ENCODE data around the gene SPO11. TPM values are rescaled to one million over a fixed set of nuclear protein-coding genes. Genes with fewer than 3 reads are reported as not detected.

The SPO11 gene
- total and polyA plus RNA-seq, 2 donors (not counting 1 experiment from before 2014, with no cell fraction given): not detected

GRCh38 chr20:57383447-57384347 is 54.1 kb downstream of the SPO11 start:
- TF ChIP-seq EZH2 (IDR thresholded peaks at IDR 0.05; ENCODE audit: borderline replicate concordance, insufficient read depth, low read depth, low read length, poor library complexity, severe bottlenecking) (no peak), CTCF (IDR thresholded peaks at IDR 0.05) (no peak)
- Histone ChIP-seq H3K27me3 (replicated peaks in 1 of 4; ENCODE audit: control extremely low read depth in 1 of 4, control insufficient read depth in 3 of 4, insufficient read depth in 4 of 4, low read length in 3 of 4) (no peaks in the 10 kb centered on the region), H4K20me1 (ENCODE audit: control insufficient read depth, insufficient read depth, low read length, poor library complexity, severe bottlenecking) (no peaks in the 10 kb centered on the region), H3K36me3 (replicated peaks in 1 of 2; ENCODE audit: control extremely low read depth in 1 of 2, control insufficient read depth in 1 of 2, extremely low read depth in 1 of 2, insufficient read depth in 2 of 2, low read length in 1 of 2) (peaks cover 0 to 20% of the 10 kb centered on the region in 2 experiments), H3K79me2 (ENCODE audit: control insufficient read depth, insufficient read depth, low read length) (no peaks in the 10 kb centered on the region), H2AFZ (ENCODE audit: insufficient read depth, low read depth, low read length, poor library complexity, severe bottlenecking) (no peak overlapping the region), H3K4me2 (replicated peaks; ENCODE audit: low read depth, low read length, poor library complexity, severe bottlenecking) (no peak overlapping the region), H3K9me3 (ENCODE audit: control extremely low read depth in 1 of 3, control insufficient read depth in 2 of 3, insufficient read depth in 1 of 3, low read length in 2 of 3) (no peaks in the 10 kb centered on the region), H3K27ac (ENCODE audit: low read length in 2 of 2) (no peak overlapping the region), H3K4me3 (ENCODE audit: control extremely low read depth in 1 of 5, extremely low read depth in 1 of 5, insufficient read depth in 1 of 5, low read depth in 2 of 5, low read length in 4 of 5) (no peak overlapping the region), H3K4me1 (ENCODE audit: control insufficient read depth in 2 of 2, insufficient read depth in 2 of 2, low read length in 2 of 2) (peaks cover 2 to 8% of the 10 kb centered on the region in 2 donors), H3K9ac (ENCODE audit: low read length) (no peak overlapping the region)
- ChIA-PET POLR2A (interaction anchor here (1.2 to 1.5 kb wide), 2 partner anchors 9 to 93 kb away, joined by 6 to 8 read pairs; no protein-coding TSS in a partner anchor), CTCF (interaction anchor here (0.7 to 8.1 kb wide), 12 partner anchors 9 to 211 kb away, joined by 3 to 69 read pairs (median 4); no protein-coding TSS in a partner anchor)
- Mint-ChIP-seq H3K27ac (peak overlapping the region; percentile 10), H3K4me3 (no peak overlapping the region), H3K4me1 (peaks cover 13% of the 10 kb centered on the region), H3K9me3 (ENCODE audit: insufficient read depth) (no peaks in the 10 kb centered on the region), H3K27me3 (no peaks in the 10 kb centered on the region)
- intact Hi-C loops (cut with micrococcal nuclease): loop anchor here (10.0 kb wide), 1 partner anchor 51 kb away; no protein-coding TSS in a partner anchor
- no peak for ATAC-seq (ENCODE audit: low read depth)
- WGBS (ENCODE audit: insufficient coverage): 97% methylated on average over 9 of the region's 20 CpGs
- no peak for DNase-seq

GRCh38 chr20:57384486-57384885 is 54.9 kb downstream of the SPO11 start:
- no peaks in the 10 kb centered on the region for H3K27me3 Mint-ChIP-seq

More at GRCh38 chr20:57384486-57384885, 54.9 kb downstream of the SPO11 start:
- Histone ChIP-seq H2AFZ (ENCODE audit: insufficient read depth, low read depth, low read length, poor library complexity, severe bottlenecking) (no peak overlapping the region), H4K20me1 (ENCODE audit: control insufficient read depth, insufficient read depth, low read length, poor library complexity, severe bottlenecking) (no peaks in the 10 kb centered on the region), H3K4me2 (replicated peaks; ENCODE audit: low read depth, low read length, poor library complexity, severe bottlenecking) (no peak overlapping the region), H3K9me3 (ENCODE audit: control extremely low read depth in 1 of 3, control insufficient read depth in 2 of 3, insufficient read depth in 1 of 3, low read length in 2 of 3) (no peaks in the 10 kb centered on the region), H3K79me2 (ENCODE audit: control insufficient read depth, insufficient read depth, low read length) (no peaks in the 10 kb centered on the region), H3K36me3 (replicated peaks in 1 of 2; ENCODE audit: control extremely low read depth in 1 of 2, control insufficient read depth in 1 of 2, extremely low read depth in 1 of 2, insufficient read depth in 2 of 2, low read length in 1 of 2) (peaks cover 0 to 16% of the 10 kb centered on the region in 2 experiments), H3K27me3 (replicated peaks in 1 of 4; ENCODE audit: control extremely low read depth in 1 of 4, control insufficient read depth in 3 of 4, insufficient read depth in 4 of 4, low read length in 3 of 4) (no peaks in the 10 kb centered on the region), H3K9ac (ENCODE audit: low read length) (no peak overlapping the region), H3K4me1 (ENCODE audit: control insufficient read depth in 2 of 2, insufficient read depth in 2 of 2, low read length in 2 of 2) (peaks cover 8 to 15% of the 10 kb centered on the region in 2 donors), H3K27ac (ENCODE audit: low read length in 2 of 2) (no peak overlapping the region), H3K4me3 (ENCODE audit: control extremely low read depth in 1 of 5, extremely low read depth in 1 of 5, insufficient read depth in 1 of 5, low read depth in 2 of 5, low read length in 4 of 5) (no peak overlapping the region)
- Mint-ChIP-seq H3K4me1 (peaks cover 17% of the 10 kb centered on the region), H3K27ac (peak overlapping the region; percentile 46), H3K4me3 (no peak overlapping the region), H3K9me3 (ENCODE audit: insufficient read depth) (no peaks in the 10 kb centered on the region)
- intact Hi-C loops (cut with micrococcal nuclease): loop anchor here (10.0 kb wide), 1 partner anchor 50 kb away; no protein-coding TSS in a partner anchor
- 95% methylated on average over 8 of the region's 8 CpGs for WGBS (ENCODE audit: insufficient coverage)
- DNase-seq (no peak), ATAC-seq (ENCODE audit: low read depth) (no peak)
- CTCF ChIA-PET: interaction anchor here (0.9 to 8.1 kb wide), 8 partner anchors 8 to 114 kb away, joined by 3 to 69 read pairs (median 4); no protein-coding TSS in a partner anchor
- POLR2A ChIA-PET: no interaction called here
- TF ChIP-seq CTCF (IDR thresholded peaks at IDR 0.05): no peak
- no peak for TF ChIP-seq EZH2 (IDR thresholded peaks at IDR 0.05; ENCODE audit: borderline replicate concordance, insufficient read depth, low read depth, low read length, poor library complexity, severe bottlenecking)
